ENCODE data around the gene MTG2.

- no peak for TF ChIP-seq CREB1 (IDR thresholded peaks at IDR 0.05)
- no peak for TF ChIP-seq CEBPB (IDR thresholded peaks at IDR 0.05; ENCODE audit: low read depth, low read length)
These were observed 44.7 kb upstream of the MTG2 start for GRCh38 chr20:62138204-62138543.
